ENCODE measurements around the gene NOL7.

DNA sequence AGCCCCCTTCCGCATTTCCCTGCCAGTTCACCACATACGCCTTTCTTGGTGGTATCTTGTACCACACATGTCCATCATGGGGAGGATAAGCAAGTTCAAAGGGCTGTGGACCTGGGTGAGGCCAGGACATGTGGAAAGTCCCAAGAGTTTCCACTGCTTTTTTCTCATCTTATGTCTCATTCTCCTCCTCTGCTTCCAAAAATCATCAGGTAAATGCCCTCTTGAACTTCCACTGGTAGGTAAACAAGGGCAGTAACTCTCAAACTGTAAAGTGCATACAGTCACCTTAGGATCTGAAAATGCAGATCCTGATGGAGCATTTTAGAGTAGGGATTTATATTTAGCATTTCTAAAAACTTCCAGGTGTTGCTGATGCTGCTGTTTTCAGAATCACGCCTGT lies 48.6 kb upstream of the NOL7 start:
- TF ChIP-seq, protein P1, sequence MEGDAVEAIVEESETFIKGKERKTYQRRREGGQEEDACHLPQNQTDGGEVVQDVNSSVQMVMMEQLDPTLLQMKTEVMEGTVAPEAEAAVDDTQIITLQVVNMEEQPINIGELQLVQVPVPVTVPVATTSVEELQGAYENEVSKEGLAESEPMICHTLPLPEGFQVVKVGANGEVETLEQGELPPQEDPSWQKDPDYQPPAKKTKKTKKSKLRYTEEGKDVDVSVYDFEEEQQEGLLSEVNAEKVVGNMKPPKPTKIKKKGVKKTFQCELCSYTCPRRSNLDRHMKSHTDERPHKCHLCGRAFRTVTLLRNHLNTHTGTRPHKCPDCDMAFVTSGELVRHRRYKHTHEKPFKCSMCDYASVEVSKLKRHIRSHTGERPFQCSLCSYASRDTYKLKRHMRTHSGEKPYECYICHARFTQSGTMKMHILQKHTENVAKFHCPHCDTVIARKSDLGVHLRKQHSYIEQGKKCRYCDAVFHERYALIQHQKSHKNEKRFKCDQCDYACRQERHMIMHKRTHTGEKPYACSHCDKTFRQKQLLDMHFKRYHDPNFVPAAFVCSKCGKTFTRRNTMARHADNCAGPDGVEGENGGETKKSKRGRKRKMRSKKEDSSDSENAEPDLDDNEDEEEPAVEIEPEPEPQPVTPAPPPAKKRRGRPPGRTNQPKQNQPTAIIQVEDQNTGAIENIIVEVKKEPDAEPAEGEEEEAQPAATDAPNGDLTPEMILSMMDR (conservative IDR thresholded peaks at IDR 0.05), result no peak
- no peak for TF ChIP-seq EZH2 (IDR thresholded peaks at IDR 0.05; ENCODE audit: low read depth)

All from PC-9 (cell line).